ENCODE data around the gene ZCCHC12.

ZCCHC12 gene

DNA sequence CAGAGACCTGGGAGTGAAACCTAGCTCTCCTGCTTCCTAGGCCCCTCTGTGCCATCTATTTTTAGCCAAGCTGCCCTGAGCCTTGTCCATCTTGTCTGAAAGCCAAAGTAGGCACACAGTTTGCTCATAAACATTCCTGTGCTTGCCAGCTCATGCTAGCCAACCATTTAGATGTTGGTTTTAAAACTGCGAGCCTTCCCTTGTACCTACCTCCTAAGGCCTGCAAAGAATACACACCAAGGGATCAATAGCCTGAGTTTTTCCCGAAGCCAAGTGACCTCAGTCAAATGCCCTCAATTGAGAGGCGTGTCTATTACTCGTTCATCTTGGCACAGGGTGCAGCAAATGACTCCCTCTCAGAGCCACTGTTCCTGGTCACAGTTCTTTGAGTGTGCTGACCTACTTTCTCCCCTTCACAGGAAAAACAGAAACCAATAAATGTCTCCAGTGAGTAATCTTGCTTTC, 48.5 kb downstream of the ZCCHC12 start:
- DNase-seq: no peak
